COLO668 (cell line): Measurements from ENCODE around the gene USP38.
"Not testable (repeated sequence)": the region's sequence is repeated elsewhere in the genome, so short reads cannot be mapped to it uniquely, and the experiment has no call there.

Source experiments
- DNase-seq: peaks from one replicate; lab custom pipeline; 2025; ENCODE audit not compliant: unreplicated experiment; lab: John Stamatoyannopoulos, UW

USP38 gene

GRCh38 chr4:143184503-143185252 is at the start of gene USP38:
TSS of gene USP38 (plus strand) at chr4:143184917. CDS start at chr4:143185451, 534 bp downstream.
- peak; percentile 98 for DNase-seq

- no peak for DNase-seq
Measured at GRCh38 chr4:143135358-143135757, 49.4 kb upstream of the USP38 start.

DNA sequence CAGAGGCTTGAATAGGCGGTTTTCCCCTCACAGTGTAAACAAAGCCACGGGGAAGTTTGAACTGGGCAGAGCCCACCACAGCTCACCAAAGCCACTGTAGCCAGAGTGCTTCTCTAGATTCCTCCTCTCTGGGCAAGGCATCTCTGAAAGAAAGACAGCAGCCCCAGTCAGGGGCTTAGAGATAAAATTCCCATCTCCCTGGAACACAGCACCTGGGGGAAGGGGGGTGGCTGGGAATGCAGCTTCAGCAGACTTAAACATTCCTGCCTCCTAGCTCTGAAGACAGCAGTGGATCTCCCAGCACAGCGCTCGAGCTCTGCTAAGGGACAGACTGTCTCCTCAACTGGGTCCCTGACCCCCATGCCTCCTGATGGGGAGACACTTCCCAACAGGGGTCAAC is 44.0 kb upstream of the USP38 start:
- no peak for DNase-seq

DNA sequence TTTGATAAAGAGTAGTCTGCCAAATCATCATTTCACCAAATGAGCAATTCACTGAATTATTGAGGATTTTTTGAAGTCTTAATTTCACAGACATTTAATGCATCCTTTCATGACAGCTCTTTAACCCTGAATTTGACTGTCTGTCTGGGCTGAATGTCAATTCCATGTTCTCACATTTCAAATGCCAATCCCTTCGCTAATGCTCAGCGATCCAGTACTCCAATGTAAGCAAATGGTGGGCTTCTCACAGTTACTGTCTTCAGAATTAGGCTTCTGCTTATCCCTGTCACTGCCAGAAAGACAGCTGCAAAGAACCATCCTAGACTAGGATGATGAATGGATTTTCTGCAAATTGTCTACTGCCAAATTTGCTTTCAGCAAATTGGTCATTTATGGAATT is 36.2 kb upstream of the USP38 start:
- no peak for DNase-seq

- DNase-seq, result no peak
Measured at GRCh38 chr4:143156853-143157252, 27.9 kb upstream of the USP38 start.

DNA sequence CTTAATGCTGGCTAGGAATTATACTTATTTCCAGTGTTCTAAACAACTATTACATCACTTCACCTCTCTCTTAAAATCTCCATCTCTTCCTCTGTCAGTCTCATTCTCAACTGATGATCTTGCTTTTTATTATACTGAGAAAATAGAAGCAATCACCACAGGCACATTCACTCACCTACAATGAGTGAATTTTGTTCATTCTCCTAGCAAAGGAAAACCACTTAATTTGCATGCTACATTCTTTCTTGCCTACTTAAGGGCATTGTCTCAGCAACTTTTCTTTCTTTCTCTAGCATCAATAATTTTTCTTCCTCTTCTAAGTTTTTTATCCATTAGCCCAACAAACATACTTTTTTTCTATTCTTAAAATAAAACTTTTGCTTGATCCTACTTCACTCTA is 21.1 kb upstream of the USP38 start:
- DNase-seq, result no peak

DNA sequence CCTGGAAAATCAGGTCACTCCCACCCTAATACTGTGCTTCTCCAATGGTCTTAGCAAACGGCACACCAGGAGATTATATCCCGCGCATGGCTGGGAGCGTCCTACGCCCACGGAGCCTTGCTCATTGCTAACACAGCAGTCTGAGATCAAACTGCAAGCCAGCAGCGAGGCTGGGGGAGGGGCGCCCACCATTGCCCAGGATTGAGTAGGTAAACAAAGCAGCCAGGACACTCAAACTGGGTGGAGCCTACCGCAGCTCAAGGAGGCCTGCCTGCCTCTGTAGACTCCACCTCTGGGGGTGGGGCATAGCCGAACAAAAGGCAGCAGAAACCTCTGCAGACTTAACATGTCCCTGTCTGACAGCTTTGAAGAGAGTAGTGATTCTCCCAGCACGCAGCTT is 18.0 kb upstream of the USP38 start:
- not testable (repeated sequence) for DNase-seq

GRCh38 chr4:143178923-143179322 is 5.8 kb upstream of the USP38 start:
- peak; percentile 8 for DNase-seq

DNA sequence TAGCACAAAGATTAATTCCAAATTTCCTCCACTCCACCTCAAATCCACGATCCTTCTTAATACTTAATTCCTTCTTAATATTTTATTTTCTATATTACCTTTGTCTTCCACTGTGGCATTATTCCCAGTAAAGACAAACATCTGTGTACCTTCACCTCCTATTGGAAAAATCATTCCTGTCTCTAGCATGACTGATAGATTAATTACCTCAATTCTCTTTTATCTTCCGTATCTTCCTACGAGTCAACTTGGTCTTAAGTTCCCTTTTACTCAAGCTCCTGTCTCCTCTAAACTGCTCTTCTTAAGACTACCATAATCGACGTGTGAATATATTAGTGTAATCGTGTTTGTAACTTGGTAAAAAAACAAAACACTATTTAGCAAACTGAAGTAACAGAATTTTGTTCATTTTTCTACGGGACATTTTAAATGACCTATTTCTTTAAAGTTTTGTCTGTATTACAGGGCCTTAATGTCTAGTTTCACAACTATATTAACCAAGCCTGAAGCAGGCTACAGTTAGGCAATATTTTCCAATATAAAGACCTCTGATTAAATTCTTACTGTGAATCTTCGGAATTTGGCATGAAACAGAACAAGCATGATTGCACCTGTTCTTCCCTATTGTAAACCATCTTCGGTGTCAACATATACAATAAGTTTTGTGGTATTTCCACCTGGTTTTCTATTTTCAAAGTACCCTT is 1.1 kb upstream of the USP38 start:
- DNase-seq, result no peak

- DNase-seq, result no peak
Measured at GRCh38 chr4:143184217-143184502, 557 bp upstream of the USP38 start.

DNA sequence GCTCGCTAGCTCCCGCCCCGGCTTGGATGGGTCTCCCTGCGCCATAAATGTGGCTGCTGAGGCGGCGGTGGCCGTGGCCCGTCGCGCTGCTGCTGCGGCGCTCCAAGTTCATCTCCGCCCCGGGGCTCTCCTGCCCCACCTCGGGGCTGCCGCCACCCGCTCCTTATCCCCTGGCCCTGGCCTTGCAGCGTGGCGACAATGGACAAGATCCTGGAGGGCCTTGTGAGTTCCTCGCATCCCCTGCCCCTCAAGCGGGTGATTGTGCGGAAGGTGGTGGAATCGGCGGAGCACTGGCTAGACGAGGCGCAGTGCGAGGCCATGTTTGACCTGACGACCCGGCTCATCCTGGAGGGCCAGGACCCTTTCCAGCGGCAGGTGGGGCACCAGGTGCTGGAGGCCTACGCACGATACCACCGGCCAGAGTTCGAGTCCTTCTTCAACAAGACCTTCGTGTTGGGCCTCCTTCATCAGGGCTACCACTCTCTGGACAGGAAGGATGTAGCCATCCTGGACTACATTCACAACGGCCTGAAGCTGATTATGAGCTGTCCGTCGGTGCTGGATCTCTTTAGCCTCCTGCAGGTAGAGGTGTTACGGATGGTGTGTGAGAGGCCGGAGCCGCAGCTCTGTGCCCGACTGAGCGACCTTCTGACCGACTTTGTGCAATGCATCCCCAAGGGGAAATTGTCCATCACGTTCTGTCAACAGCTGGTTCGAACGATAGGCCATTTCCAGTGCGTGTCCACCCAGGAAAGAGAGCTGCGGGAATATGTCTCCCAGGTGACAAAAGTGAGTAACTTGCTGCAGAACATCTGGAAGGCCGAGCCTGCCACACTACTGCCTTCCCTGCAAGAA is 763 bp downstream of the USP38 start:
- peak; percentile 62 for DNase-seq

DNA sequence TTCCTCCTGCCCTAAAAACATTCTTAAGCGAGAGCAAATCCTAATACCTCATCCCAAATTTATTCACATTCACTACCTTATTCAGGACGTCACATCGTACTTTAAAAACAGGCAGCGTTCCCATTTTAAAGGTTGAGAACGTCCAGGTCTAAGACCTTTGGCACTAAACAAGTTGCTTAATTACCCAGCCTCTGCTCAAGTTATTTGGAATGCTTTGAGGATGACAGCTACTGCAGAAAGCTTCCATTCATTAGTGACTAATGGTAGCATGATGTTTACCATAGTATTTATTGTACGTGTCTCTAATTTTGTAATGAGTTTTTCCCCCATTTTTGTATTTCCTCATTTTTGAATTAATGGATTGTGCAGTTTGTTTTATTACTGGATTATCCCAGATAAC is 1.5 kb downstream of the USP38 start:
- DNase-seq, result no peak

DNA sequence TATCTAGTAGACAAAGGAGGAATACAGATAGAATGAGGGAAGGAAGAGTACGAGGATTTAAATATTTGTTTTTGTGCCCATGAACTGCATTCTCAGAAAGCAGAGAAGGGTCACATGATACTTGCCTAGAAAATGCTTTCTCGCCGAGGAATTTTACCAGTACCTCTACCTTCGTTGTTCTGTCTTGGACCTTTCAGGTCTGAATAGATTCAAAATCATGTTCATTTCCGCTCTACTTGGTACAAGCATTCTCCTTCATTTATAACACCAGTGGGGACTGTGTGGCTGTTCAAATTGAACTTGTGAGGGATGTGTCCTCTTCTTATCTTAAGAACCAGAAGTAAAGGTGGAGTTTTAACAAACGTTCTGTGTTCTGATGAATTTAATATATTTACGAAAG is 1.9 kb downstream of the USP38 start:
- DNase-seq, result no peak

DNA sequence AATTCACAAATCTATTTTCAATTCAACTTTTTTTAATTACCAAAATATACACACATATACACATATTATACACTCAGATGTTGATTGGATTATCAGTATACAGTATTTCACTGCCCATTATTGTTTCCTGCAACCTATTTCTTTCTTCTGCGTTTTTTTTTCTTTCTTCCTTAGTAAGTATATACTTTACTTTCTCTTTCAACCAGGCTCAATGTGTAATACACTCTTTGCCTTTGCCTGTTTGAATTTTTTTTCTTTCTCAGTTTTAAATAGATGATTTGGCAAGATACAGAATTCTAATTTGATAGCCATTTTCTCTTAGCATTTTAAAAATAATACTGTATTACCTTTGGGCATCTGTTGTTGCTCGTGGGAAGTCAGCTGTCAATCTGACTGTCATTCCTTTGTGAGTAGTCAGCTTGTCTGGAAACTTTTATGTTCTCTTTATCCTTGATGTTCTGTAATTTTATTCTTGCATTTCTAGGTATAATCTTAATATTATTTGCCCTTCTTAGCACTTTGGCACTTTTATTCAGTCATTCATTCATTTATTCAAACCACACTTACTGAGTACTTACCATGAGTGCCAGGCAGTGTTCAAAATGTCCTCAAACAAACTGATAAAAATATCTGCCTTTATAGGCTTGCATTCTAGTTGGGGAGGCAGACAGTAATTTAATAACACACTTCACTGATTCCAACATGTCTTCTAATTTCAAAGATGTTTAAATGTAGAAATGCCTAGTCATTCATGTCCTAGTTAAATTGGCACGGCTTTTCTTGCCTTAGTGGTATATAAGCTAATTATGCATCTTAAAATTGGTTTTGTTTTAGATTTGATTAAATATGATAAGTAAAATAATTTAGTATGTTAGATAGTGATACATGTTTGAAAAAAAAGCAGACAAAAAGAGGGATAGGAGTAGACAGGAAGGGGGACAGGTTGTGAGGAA is 3.7 kb downstream of the USP38 start:
- DNase-seq, result no peak

DNA sequence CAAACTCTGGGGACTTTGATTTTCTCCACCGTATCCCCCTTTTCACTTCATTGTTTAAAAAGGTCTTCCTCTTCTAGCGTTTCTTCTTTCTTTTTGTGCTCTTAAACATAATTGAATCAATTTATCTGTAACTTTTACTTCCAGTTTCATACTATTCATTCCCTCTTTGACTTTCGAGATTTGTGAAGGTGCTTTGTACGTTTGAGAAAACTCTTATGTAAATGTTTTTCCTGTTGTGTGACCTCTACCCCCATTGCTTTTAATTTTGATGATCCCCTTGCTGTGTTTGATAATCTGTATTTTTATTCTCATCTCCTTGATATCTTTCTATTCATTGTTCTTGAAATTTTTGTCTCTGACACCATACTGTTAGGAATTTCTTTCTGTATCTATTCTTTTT is 4.8 kb downstream of the USP38 start:
- DNase-seq, result no peak

DNA sequence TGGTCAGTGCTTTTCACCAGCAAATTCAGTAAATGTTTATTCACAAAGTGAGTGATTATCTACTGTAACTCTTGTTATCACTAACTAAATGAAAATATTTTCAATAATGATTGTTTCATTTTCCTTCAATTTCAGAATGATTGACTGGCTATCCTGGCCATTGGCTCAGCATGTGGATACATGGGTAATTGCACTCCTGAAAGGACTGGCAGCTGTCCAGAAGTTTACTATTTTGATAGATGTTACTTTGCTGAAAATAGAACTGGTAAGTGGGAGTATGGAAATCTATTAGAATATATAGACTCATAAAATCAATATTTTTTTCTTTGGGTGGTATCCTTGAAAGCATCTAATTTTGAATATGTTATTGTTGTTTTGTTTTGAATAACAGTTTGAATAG is 10.9 kb downstream of the USP38 start:
- DNase-seq, result no peak

DNA sequence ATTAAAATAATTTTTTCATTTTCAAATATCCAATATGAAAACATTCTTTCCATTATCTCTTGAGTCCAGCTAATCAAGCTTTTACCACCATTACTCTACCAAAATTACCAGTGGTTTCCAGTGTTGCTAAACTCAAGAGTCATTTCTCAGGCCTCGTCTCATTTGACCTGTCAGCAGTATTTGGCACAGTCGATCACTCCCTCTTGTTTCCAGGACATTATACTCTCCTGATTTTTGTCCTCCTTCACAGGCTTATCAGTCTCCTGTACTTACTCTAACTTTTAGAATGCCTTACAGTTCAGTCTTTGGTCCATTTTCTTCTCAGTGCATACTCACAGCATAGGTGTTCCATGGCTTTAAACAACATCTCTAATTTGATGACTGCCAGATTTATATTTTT is 11.6 kb downstream of the USP38 start:
- no peak for DNase-seq

- DNase-seq, result no peak
Measured at GRCh38 chr4:143199503-143199902, 14.8 kb downstream of the USP38 start.

GRCh38 chr4:143202824-143203223 is 18.1 kb downstream of the USP38 start:
- DNase-seq, result no peak

DNA sequence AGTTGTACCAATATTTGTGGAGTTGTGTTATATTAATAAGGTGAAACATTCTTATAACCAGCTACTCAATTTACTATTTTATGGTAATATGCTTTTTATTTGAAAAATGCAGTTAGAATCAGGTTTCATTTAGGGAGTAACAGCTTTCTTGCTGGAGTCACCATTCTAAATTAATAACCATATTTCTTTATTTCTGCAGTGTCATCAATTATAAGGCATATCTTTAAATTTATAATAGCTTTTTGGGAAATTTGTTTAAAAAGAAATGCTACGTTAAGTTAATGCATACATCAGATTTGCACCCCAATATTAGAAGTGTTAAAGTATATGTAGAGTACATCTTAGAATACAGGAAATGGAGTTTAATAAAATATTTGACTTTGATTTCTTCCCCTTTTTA is 18.9 kb downstream of the USP38 start:
- DNase-seq, result no peak

DNA sequence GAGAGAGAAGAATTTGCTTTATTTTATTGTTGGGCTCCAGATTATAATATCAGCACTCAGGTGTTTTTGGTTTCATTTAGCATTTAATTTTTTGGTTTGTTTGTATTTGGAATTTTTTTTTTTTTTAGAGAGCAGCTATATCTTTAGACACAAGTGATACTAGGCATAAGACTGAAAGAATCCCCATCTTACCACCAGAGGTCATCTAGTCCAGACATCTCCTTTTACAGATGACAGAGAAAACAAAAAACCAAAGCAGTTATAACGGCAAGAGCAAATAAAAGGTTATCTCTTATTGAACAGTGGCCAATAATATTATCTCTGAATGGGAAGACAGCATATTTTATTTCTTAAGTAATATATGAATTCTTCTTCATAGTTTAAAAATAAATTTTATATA is 22.8 kb downstream of the USP38 start:
- no peak for DNase-seq
